ENCODE data around the gene FRMD3.

The FRMD3 gene

GRCh38 chr9:83435301-83435700 is 102.9 kb downstream of the FRMD3 start:
- no peak for TF ChIP-seq CTCF (IDR thresholded peaks at IDR 0.05; ENCODE audit: control insufficient read depth, extremely low read depth, insufficient read depth)
- no peak for DNase-seq (ENCODE audit: low read depth)
- H3K4me3 ChIP-seq (ENCODE audit: low read depth, low read length): no peak overlapping the region

GRCh38 chr9:83434254-83434653 is 103.9 kb downstream of the FRMD3 start:
- no peak overlapping the region for H3K4me3 ChIP-seq (ENCODE audit: low read depth, low read length)
- no peak for TF ChIP-seq CTCF (IDR thresholded peaks at IDR 0.05; ENCODE audit: control insufficient read depth, extremely low read depth, insufficient read depth)
- no peak for DNase-seq (ENCODE audit: low read depth)

GRCh38 chr9:83433846-83434245 is 104.4 kb downstream of the FRMD3 start:
- H3K4me3 ChIP-seq (ENCODE audit: low read depth, low read length): no peak overlapping the region
- no peak for DNase-seq (ENCODE audit: low read depth)
- no peak for TF ChIP-seq CTCF (IDR thresholded peaks at IDR 0.05; ENCODE audit: control insufficient read depth, extremely low read depth, insufficient read depth)

- no peak for TF ChIP-seq CTCF (IDR thresholded peaks at IDR 0.05; ENCODE audit: control insufficient read depth, extremely low read depth, insufficient read depth)
- DNase-seq (ENCODE audit: low read depth): no peak
- no peak overlapping the region for H3K4me3 ChIP-seq (ENCODE audit: low read depth, low read length)
These were observed 105.2 kb downstream of the FRMD3 start for GRCh38 chr9:83432877-83433550.

GRCh38 chr9:83432104-83432627 is 106.0 kb downstream of the FRMD3 start:
- DNase-seq (ENCODE audit: low read depth): peak; percentile 87
- H3K4me3 ChIP-seq (ENCODE audit: low read depth, low read length): peak overlapping the region; percentile 37
- no peak for TF ChIP-seq CTCF (IDR thresholded peaks at IDR 0.05; ENCODE audit: control insufficient read depth, extremely low read depth, insufficient read depth)

GRCh38 chr9:83431101-83432060 is 106.8 kb downstream of the FRMD3 start:
- no peak for TF ChIP-seq CTCF (IDR thresholded peaks at IDR 0.05; ENCODE audit: control insufficient read depth, extremely low read depth, insufficient read depth)
- H3K4me3 ChIP-seq (ENCODE audit: low read depth, low read length): peak overlapping the region; percentile 37
- DNase-seq (ENCODE audit: low read depth): peak; percentile 94
